IMR-90 (cell line): Measurements from ENCODE around the gene POU2F2. TPM values are rescaled to one million over a fixed set of nuclear protein-coding genes. Genes with fewer than 3 reads are reported as not detected.

ENCODE experiments used
- ATAC-seq: fragments of 200-7000 bp; cut with Tn5 transposase; 2 replicates; pipeline ENCODE4 v1.9.1; 2020; ENCODE audit warnings: low read depth, mild to moderate bottlenecking, moderate library complexity
- BruUV-seq: library from RNA; stranded (reverse); fragments of 400-500 nt; replicated peaks from 2 replicates; lab custom pipeline; 2021; lab: Mats Ljungman, UMichigan
- CTCF ChIA-PET: fragments of 300-600 bp; formaldehyde crosslinking; extraction: SDS; loops from one replicate; lab custom pipeline; 2021; ENCODE audit warnings: antibody characterized with exemption; lab: Yijun Ruan, JAX
- POLR2A ChIA-PET: fragments of 300-600 bp; sonication (Branson Sonifier 250); formaldehyde crosslinking; loops from one replicate; lab custom pipeline; 2022; ENCODE audit warnings: antibody characterized with exemption; ENCODE audit not compliant: unreplicated experiment; lab: Charles Lee
- DNase-seq: peaks from one replicate; pipeline ENCODE4 v3.0.0; 2013
- H2AFZ ChIP-seq: replicated peaks from 2 replicates; pipeline ENCODE3; 2013; ENCODE audit warnings: low read length, mild to moderate bottlenecking; ENCODE audit not compliant: poor library complexity
- H2AK5ac ChIP-seq: 2 replicates; pipeline ENCODE4 v1.6.1; 2013; ENCODE audit warnings: low read depth, low read length, inconsistent platforms
- H2AK9ac ChIP-seq: replicated peaks from 2 replicates; pipeline ENCODE3; 2013; ENCODE audit warnings: mild to moderate bottlenecking, low read depth, low read length, moderate library complexity; ENCODE audit not compliant: poor library complexity
- H2BK120ac ChIP-seq: 2 replicates; pipeline ENCODE4 v1.6.1; 2013; ENCODE audit warnings: low read depth, low read length, inconsistent platforms
- H2BK15ac ChIP-seq: 3 replicates; pipeline ENCODE4 v1.6.1; 2013; ENCODE audit warnings: low read depth, low read length, inconsistent platforms
- H2BK20ac ChIP-seq: 2 replicates; pipeline ENCODE4 v1.6.1; 2013; ENCODE audit warnings: low read depth, mild to moderate bottlenecking, inconsistent platforms, low read length, moderate library complexity
- H2BK5ac ChIP-seq: 2 replicates; pipeline ENCODE4 v1.6.1; 2013; ENCODE audit warnings: mild to moderate bottlenecking, low read depth, low read length, inconsistent platforms; ENCODE audit not compliant: poor library complexity, severe bottlenecking
- H3K14ac ChIP-seq: replicated peaks from 2 replicates; pipeline ENCODE4 v1.6.1; 2013; ENCODE audit warnings: low read depth, low read length, inconsistent platforms
- H3K18ac ChIP-seq: 2 replicates; pipeline ENCODE4 v1.6.1; 2013; ENCODE audit warnings: low read depth, low read length, control low read depth
- H3K23ac ChIP-seq: 2 replicates; pipeline ENCODE4 v1.6.1; 2013; ENCODE audit warnings: low read depth, low read length, inconsistent platforms
- H3K27ac ChIP-seq: 2 replicates; pipeline ENCODE4 v1.5.1; 2013; ENCODE audit warnings: mild to moderate bottlenecking, control low read depth, low read length; ENCODE audit not compliant: insufficient read depth
- H3K27me3 ChIP-seq: 2 replicates; pipeline ENCODE4 v1.6.1; 2013; ENCODE audit warnings: low read length; ENCODE audit not compliant: control insufficient read depth, insufficient read depth
- H3K36me3 ChIP-seq: 2 replicates; pipeline ENCODE4 v1.6.1; 2013; ENCODE audit warnings: low read length, mixed read lengths; ENCODE audit not compliant: control insufficient read depth, insufficient read depth
- H3K4ac ChIP-seq: 2 replicates; pipeline ENCODE4 v1.6.1; 2013; ENCODE audit warnings: low read depth, low read length, inconsistent platforms
- H3K4me1 ChIP-seq: 2 replicates; pipeline ENCODE4 v1.6.1; 2013; ENCODE audit warnings: low read length, mixed read lengths; ENCODE audit not compliant: control insufficient read depth, insufficient read depth
- H3K4me2 ChIP-seq: 2 replicates; pipeline ENCODE4 v1.6.1; 2013; ENCODE audit warnings: low read depth, mild to moderate bottlenecking, control low read depth, low read length, moderate library complexity
- H3K4me3 ChIP-seq: 2 replicates; pipeline ENCODE4 v1.5.1; 2013; ENCODE audit warnings: low read depth, mild to moderate bottlenecking, control low read depth, low read length, moderate library complexity; ENCODE audit not compliant: insufficient read depth
- H3K56ac ChIP-seq: 2 replicates; pipeline ENCODE4 v1.6.1; 2013; ENCODE audit warnings: low read length, inconsistent platforms; ENCODE audit not compliant: insufficient read depth; ENCODE audit errors: extremely low read depth
- H3K79me1 ChIP-seq, 2 experiments: 2 replicates each; pipeline ENCODE4 v1.6.1; 2013; ENCODE audit warnings: low read length in 2 of 2, inconsistent platforms in 1 of 2, low read depth in 1 of 2
- H3K9ac ChIP-seq: 2 replicates; pipeline ENCODE4 v1.6.1; 2013; ENCODE audit warnings: low read depth, low read length, control low read depth
- H3K9me1 ChIP-seq: 2 replicates; pipeline ENCODE4 v1.6.1; 2013; ENCODE audit warnings: low read length, inconsistent platforms; ENCODE audit not compliant: insufficient read depth
- H3K9me3 ChIP-seq: 2 replicates; pipeline ENCODE4 v1.6.1; 2013; ENCODE audit warnings: low read length; ENCODE audit not compliant: control insufficient read depth, insufficient read depth
- H4K20me1 ChIP-seq: 2 replicates; pipeline ENCODE4 v1.6.1; 2013; ENCODE audit warnings: low read length, inconsistent platforms; ENCODE audit not compliant: insufficient read depth
- H4K5ac ChIP-seq: 2 replicates; pipeline ENCODE4 v1.6.1; 2013; ENCODE audit warnings: mild to moderate bottlenecking, low read depth, low read length, control low read depth
- H4K8ac ChIP-seq, 2 experiments: 2 replicates each; pipeline ENCODE4 v1.6.1; 2013; ENCODE audit warnings: low read depth in 2 of 2, low read length in 2 of 2, control low read depth in 1 of 2, inconsistent platforms in 1 of 2
- H4K91ac ChIP-seq: 2 replicates; pipeline ENCODE4 v1.6.1; 2013; ENCODE audit warnings: low read depth, low read length, inconsistent platforms; ENCODE audit not compliant: insufficient read depth
- FOS ChIP-seq: fragments of 150-350 bp; IDR thresholded peaks from 2 replicates; pipeline ENCODE4 v1.6.1; 2016; ENCODE audit warnings: low read depth, low read length
- MAFK ChIP-seq: IDR thresholded peaks from 2 replicates; pipeline ENCODE4 v1.6.1; 2012; ENCODE audit warnings: low read depth, low read length, improper control_type of control experiment
- WGBS, 2 experiments: methylation state at CpG; one replicate each; pipeline versions ENCODE4 v1.1.5 to v1.1.7; 2013; ENCODE audit warnings: missing lambda C conversion rate in 2 of 2; ENCODE audit not compliant: insufficient read length in 1 of 2; ENCODE audit errors: extremely low coverage in 2 of 2; 5-methylcytosine and 5-hydroxymethylcytosine counted together
- dilution Hi-C: fragments of 300-500 bp; cut with HindIII; formaldehyde crosslinking; loops from one replicate; pipeline ENCODE4 v1.14.3; 2018; ENCODE audit warnings: low sequenced_read_pairs; ENCODE audit not compliant: unreplicated experiment
- in situ Hi-C: fragments of 300-500 bp; cut with MboI; formaldehyde crosslinking; loops from 3 replicates; pipeline ENCODE4 v1.14.3; 2019; ENCODE audit warnings: low sequenced_read_pairs, inconsistent platforms, mixed read lengths
- intact Hi-C: fragments of 100-400 bp; cut with micrococcal nuclease; formaldehyde crosslinking; loops from 2 replicates; pipeline ENCODE4 v1.10.0; 2022
- polyA plus RNA-seq, 3 experiments: library from polyadenylated mRNA; depleted of rRNA; stranded (reverse); fragments of >200 nt; gene quantifications; 2 replicates each; pipeline ENCODE4 v1.2.3, GENCODE V29; 2012; ENCODE audit warnings: low replicate concordance in 1 of 3
- total RNA-seq: library from RNA; depleted of rRNA; stranded (reverse); fragments of >200 nt; gene quantifications from 2 replicates; pipeline ENCODE4 v1.2.3, GENCODE V29; 2012

POU2F2 gene
- total and polyA plus RNA-seq, 2 of the 4 experiments (the other 2 are of a cell fraction): 0.54 to 5.0 TPM

- H4K91ac ChIP-seq: peak overlapping the region; percentile 97
- dilution Hi-C loops: no loop called here
- peaks cover 10% of the 10 kb centered on the region for H3K9me1 ChIP-seq
- no peaks in the 10 kb centered on the region for H3K9me3 ChIP-seq
- 86% methylated on average over 6 of the region's 18 CpGs; no CpG with 5 or more reads in 1 of the 2 experiments for WGBS, 2 experiments
- peak overlapping the region; percentile 80 for H3K27ac ChIP-seq
- ATAC-seq (peak; percentile 66), DNase-seq (peak; percentile 81)
- H3K27me3 ChIP-seq: no peaks in the 10 kb centered on the region
- peak overlapping the region; percentile 97 for H2AFZ ChIP-seq
- H3K4ac ChIP-seq: peak overlapping the region; percentile 99
- 0 out of 2 replicates have a peak, but pooled peaks cover 2% of the 10 kb centered on the region for H3K36me3 ChIP-seq
- H3K4me2 ChIP-seq: peak overlapping the region; percentile 89
- H4K5ac ChIP-seq: peak overlapping the region; percentile 96
- 0 out of 2 replicates have a peak, but pooled peaks cover 2% of the 10 kb centered on the region for H4K20me1 ChIP-seq
- CTCF ChIA-PET: no interaction called here
- H3K56ac ChIP-seq: peak overlapping the region; percentile 85
- H2AK9ac ChIP-seq: peak overlapping the region; percentile 96
- TF ChIP-seq MAFK (no peak), FOS (peak; percentile 35; the same call in 1 of the 2 replicates)
- in situ Hi-C loops: no loop called here
- peaks cover 1 to 19% of the 10 kb centered on the region in 2 experiments; a peak in 3 of 4 replicates for H3K79me1 ChIP-seq
- peak overlapping the region; percentile 92 for H2BK15ac ChIP-seq
- peak overlapping the region; percentile 92 for H3K14ac ChIP-seq
- no peak overlapping the region; the same call in 1 of the 2 replicates for H3K4me3 ChIP-seq
- H3K18ac ChIP-seq: peak overlapping the region; percentile 88
- POLR2A ChIA-PET: no interaction called here
- no TSS peak for BruUV-seq
- H2BK5ac ChIP-seq: peak overlapping the region; percentile 95
- H3K23ac ChIP-seq: peak overlapping the region; percentile 95
- H4K8ac ChIP-seq: peak overlapping the region; percentile 50 to 99
- peak overlapping the region; percentile 98 for H2BK20ac ChIP-seq
- peak overlapping the region; percentile 99 for H2BK120ac ChIP-seq
- peak overlapping the region; percentile 94 for H2AK5ac ChIP-seq
- peak overlapping the region; percentile 15; the same call in 1 of the 2 replicates for H3K9ac ChIP-seq
- intact Hi-C loops: no loop called here
- peaks cover 12% of the 10 kb centered on the region for H3K4me1 ChIP-seq
Observed at GRCh38 chr19:42088471-42089190, 43.6 kb downstream of the POU2F2 start.
